ENCODE results near the gene MDFI.

DNA sequence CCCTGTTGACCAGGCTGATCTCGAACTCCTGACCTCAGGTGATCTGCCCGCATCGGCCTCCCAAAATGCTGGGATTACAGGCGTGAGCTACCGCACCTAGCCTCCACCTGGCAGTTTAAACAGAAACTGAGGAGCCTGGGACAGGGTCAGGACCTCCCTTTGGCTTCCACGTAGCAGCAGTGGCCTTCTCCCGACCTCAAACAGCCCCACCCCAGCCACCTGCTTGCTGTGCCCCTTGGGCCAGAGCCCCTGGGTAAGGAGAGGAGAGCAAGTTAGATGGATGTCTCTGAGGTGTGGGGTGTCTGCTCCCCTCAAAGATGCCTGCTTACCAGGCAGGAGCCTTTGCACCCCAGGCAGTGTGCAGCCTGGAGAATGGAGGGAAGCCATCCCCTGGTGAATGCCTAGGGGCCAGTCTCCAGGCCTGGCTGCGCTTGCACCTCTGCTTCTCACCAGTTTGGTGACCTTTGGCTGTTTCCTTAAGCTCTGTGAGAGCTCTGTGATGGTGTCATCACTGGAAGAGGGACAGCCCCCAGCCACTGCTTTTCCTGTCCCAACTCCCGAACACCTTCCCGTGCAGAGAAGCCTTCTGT is 42.1 kb upstream of the MDFI start:
- TF ChIP-seq POLR2A (IDR thresholded peaks at IDR 0.05; ENCODE audit: low read length) = no peak
- no peak for TF ChIP-seq GATA1 (IDR thresholded peaks at IDR 0.05; ENCODE audit: low read depth, low read length)
